Ovary (tissue), 3 donors: ENCODE measurements around the gene ITIH4.

Experiments used
- CTCF ChIP-seq, 3 donors: fragments of 450-650 bp in 2 of 3; fragments of 200-600 bp in 1 of 3; IDR thresholded peaks; one replicate each; pipeline versions ENCODE4 v1.5.1 to v1.8.0; 2016 to 2022; ENCODE audit warnings: antibody characterized with exemption in 3 of 3, mild to moderate bottlenecking in 1 of 3
- POLR2A ChIP-seq: fragments of 450-650 bp; IDR thresholded peaks from one replicate; pipeline ENCODE4 v1.6.1; 2017; ENCODE audit warnings: antibody characterized with exemption, mild to moderate bottlenecking, moderate library complexity
- donor health status: DM: no; HTN: no; CAD: no.

GRCh38 chr3:52845157-52845556, 14.7 kb upstream of the ITIH4 start:
- TF ChIP-seq CTCF (IDR thresholded peaks at IDR 0.05) (no peak), POLR2A (no peak)
